GM21825 (cell line): ENCODE results near the gene ABCA7.
"Not testable (repeated sequence)": the region's sequence is repeated elsewhere in the genome, so short reads cannot be mapped to it uniquely, and the experiment has no call there.

ENCODE experiments used
- ATAC-seq: cut with Tn5 transposase; IDR thresholded peaks from one replicate; pipeline ENCODE4 v1.9.1; 2021; ENCODE audit warnings: mild to moderate bottlenecking, moderate library complexity; ENCODE audit not compliant: unreplicated experiment

The ABCA7 gene

GRCh38 chr19:1015061-1015781 lies 24.7 kb upstream of the ABCA7 start:
- ATAC-seq, result no peak

GRCh38 chr19:1015782-1016646 lies 23.9 kb upstream of the ABCA7 start:
- no peak for ATAC-seq

- ATAC-seq, result no peak
These were observed 23.2 kb upstream of the ABCA7 start for GRCh38 chr19:1016647-1017114.

- no peak for ATAC-seq
These were observed 22.6 kb upstream of the ABCA7 start for GRCh38 chr19:1017115-1017905.

GRCh38 chr19:1017906-1018305 lies 22.0 kb upstream of the ABCA7 start:
- ATAC-seq, result no peak

- no peak for ATAC-seq
These were observed 21.5 kb upstream of the ABCA7 start for GRCh38 chr19:1018393-1018792.

- ATAC-seq, result no peak
These were observed 20.8 kb upstream of the ABCA7 start for GRCh38 chr19:1018932-1019615.

GRCh38 chr19:1019616-1019961 lies 20.3 kb upstream of the ABCA7 start:
- ATAC-seq, result no peak

- ATAC-seq, result peak; percentile 3
These were observed 19.7 kb upstream of the ABCA7 start for GRCh38 chr19:1019980-1020867.

GRCh38 chr19:1020868-1021425 lies 19.0 kb upstream of the ABCA7 start, which contains the start of gene TMEM259:
TSS of gene TMEM259 (minus strand) at chr19:1021123. CDS start at chr19:1020996, 127 bp downstream.
- peak; percentile 67 for ATAC-seq

GRCh38 chr19:1023883-1024188 lies 16.1 kb upstream of the ABCA7 start:
- not testable (repeated sequence) for ATAC-seq

- not testable (repeated sequence) for ATAC-seq
These were observed 14.8 kb upstream of the ABCA7 start for GRCh38 chr19:1025080-1025479.

GRCh38 chr19:1025960-1026782 lies 13.7 kb upstream of the ABCA7 start, which contains the start of gene CNN2:
TSS of gene CNN2 (plus strand) at chr19:1026608. CDS start at chr19:1026662, 54 bp downstream.
- ATAC-seq, result peak; percentile 44

- peak; percentile 3 for ATAC-seq
These were observed 12.9 kb upstream of the ABCA7 start for GRCh38 chr19:1026783-1027649.

- ATAC-seq, result no peak
These were observed 12.3 kb upstream of the ABCA7 start for GRCh38 chr19:1027650-1028061.

- no peak for ATAC-seq
These were observed 11.6 kb upstream of the ABCA7 start for GRCh38 chr19:1028062-1028926.
